ENCODE results near the gene THTPA. TPM values are rescaled to one million over a fixed set of nuclear protein-coding genes. Genes with fewer than 3 reads are reported as not detected.

THTPA gene
- total and polyA plus RNA-seq, 9 of the 15 experiments (the other 6 are each of a cell fraction or from before 2014, with no cell fraction given) = 2.4 to 8.7 (median 5.2) TPM

DNA sequence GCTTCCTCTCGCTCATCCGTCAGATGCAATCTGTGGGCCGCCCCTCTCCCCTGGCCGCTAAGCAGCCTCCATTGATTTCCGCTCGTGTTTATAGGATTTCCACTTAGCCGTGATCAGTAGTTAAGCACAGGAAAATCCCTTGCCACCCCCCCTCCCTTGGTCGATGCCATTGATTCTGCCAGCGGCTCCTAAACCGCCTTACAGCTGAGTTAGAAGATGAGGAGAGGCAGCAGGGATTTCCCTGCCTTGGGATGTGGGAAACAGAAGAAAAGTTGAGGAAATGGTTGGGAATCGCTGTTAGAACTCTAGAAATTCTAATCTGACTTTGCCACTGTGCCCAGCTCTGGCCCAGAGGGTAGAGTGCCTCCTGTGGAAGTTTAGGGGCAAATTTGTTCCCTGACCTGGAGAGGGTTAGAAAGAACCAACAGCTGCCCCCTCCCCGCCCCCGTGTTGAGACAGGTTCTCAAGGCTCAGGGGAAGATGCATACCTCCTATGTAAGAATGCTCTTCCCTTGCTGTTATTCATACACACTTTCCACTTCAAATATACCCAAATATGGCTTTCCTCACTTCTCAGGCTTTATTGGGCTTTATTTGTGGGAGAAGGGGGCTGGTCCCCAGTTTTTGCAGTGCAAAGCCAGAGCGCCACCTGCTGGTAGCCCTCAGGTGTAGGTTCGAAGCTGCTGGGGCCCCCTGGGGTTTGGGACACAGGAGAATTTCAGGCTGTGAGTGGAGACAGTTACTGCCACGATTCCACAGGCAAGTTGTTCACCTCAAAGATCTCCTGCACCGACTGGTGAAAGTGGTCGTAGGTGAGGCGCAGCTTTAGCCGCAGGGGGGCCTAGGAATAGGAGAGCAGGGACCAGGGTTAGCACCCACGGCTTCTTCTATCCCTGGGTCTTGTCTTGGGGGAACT lies 3.2 kb downstream of the THTPA start (continued):
- TF ChIP-seq, protein P1, sequence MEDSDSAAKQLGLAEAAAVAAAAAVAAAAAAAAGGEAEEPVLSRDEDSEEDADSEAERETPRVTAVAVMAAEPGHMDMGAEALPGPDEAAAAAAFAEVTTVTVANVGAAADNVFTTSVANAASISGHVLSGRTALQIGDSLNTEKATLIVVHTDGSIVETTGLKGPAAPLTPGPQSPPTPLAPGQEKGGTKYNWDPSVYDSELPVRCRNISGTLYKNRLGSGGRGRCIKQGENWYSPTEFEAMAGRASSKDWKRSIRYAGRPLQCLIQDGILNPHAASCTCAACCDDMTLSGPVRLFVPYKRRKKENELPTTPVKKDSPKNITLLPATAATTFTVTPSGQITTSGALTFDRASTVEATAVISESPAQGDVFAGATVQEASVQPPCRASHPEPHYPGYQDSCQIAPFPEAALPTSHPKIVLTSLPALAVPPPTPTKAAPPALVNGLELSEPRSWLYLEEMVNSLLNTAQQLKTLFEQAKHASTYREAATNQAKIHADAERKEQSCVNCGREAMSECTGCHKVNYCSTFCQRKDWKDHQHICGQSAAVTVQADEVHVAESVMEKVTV (CRISPR knock-in tag; IDR thresholded peaks at IDR 0.05) = peak; percentile 48; the same call in 1 of the 2 replicates
- TF ChIP-seq, protein P2, sequence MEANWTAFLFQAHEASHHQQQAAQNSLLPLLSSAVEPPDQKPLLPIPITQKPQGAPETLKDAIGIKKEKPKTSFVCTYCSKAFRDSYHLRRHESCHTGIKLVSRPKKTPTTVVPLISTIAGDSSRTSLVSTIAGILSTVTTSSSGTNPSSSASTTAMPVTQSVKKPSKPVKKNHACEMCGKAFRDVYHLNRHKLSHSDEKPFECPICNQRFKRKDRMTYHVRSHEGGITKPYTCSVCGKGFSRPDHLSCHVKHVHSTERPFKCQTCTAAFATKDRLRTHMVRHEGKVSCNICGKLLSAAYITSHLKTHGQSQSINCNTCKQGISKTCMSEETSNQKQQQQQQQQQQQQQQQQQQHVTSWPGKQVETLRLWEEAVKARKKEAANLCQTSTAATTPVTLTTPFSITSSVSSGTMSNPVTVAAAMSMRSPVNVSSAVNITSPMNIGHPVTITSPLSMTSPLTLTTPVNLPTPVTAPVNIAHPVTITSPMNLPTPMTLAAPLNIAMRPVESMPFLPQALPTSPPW (CRISPR knock-in tag; IDR thresholded peaks at IDR 0.05) = peak; percentile 28; the same call in 1 of the 2 replicates
- TF ChIP-seq, protein P3, sequence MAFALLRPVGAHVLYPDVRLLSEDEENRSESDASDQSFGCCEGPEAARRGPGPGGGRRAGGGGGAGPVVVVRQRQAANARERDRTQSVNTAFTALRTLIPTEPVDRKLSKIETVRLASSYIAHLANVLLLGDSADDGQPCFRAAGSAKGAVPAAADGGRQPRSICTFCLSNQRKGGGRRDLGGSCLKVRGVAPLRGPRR (CRISPR knock-in tag; IDR thresholded peaks at IDR 0.05) = no peak
- TF ChIP-seq RAD21 (CRISPR knock-in tag; conservative IDR thresholded peaks at IDR 0.05 in 1 of 2, IDR thresholded peaks at IDR 0.05 in 1 of 2) = peak; percentile 54 to 72
- TF ChIP-seq NR2C2 (CRISPR knock-in tag; IDR thresholded peaks at IDR 0.05) = no peak
- TF ChIP-seq NR2C2 (tag; IDR thresholded peaks at IDR 0.05) = no peak
- TF ChIP-seq POLR2AphosphoS2 (IDR thresholded peaks at IDR 0.05; ENCODE audit: low read length) = no peak
- TF ChIP-seq FOXP1 (CRISPR knock-in tag; IDR thresholded peaks at IDR 0.05) = no peak
- TF ChIP-seq ILF3 (IDR thresholded peaks at IDR 0.05; ENCODE audit: borderline replicate concordance) = no peak
- TF ChIP-seq, protein P4, sequence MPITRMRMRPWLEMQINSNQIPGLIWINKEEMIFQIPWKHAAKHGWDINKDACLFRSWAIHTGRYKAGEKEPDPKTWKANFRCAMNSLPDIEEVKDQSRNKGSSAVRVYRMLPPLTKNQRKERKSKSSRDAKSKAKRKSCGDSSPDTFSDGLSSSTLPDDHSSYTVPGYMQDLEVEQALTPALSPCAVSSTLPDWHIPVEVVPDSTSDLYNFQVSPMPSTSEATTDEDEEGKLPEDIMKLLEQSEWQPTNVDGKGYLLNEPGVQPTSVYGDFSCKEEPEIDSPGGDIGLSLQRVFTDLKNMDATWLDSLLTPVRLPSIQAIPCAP (CRISPR knock-in tag; IDR thresholded peaks at IDR 0.05; ENCODE audit: borderline replicate concordance) = no peak
- no peak for TF ChIP-seq MYBL2 (IDR thresholded peaks at IDR 0.05; ENCODE audit: low read depth)
- TF ChIP-seq MYBL2 (CRISPR knock-in tag; IDR thresholded peaks at IDR 0.05; ENCODE audit: borderline replicate concordance) = no peak
- TF ChIP-seq RAD51 (IDR thresholded peaks at IDR 0.05; ENCODE audit: borderline replicate concordance, low read depth) = no peak
- no peak for TF ChIP-seq SOX6 (IDR thresholded peaks at IDR 0.05)
- no peak for TF ChIP-seq LARP7 (IDR thresholded peaks at IDR 0.05)
- TF ChIP-seq NFIC (IDR thresholded peaks at IDR 0.05) = no peak
- TF ChIP-seq ZNF57 (CRISPR knock-in tag; IDR thresholded peaks at IDR 0.05) = no peak
- no peak for TF ChIP-seq BACH1 (tag; IDR thresholded peaks at IDR 0.05)
- no peak for TF ChIP-seq NELFE (IDR thresholded peaks at IDR 0.05; ENCODE audit: insufficient read depth, insufficient read length)
- TF ChIP-seq SRSF7 (optimal IDR thresholded peaks at IDR 0.05; ENCODE audit: low read depth, low read length) = no peak
- TF ChIP-seq, protein P5, sequence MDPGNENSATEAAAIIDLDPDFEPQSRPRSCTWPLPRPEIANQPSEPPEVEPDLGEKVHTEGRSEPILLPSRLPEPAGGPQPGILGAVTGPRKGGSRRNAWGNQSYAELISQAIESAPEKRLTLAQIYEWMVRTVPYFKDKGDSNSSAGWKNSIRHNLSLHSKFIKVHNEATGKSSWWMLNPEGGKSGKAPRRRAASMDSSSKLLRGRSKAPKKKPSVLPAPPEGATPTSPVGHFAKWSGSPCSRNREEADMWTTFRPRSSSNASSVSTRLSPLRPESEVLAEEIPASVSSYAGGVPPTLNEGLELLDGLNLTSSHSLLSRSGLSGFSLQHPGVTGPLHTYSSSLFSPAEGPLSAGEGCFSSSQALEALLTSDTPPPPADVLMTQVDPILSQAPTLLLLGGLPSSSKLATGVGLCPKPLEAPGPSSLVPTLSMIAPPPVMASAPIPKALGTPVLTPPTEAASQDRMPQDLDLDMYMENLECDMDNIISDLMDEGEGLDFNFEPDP (CRISPR knock-in tag; IDR thresholded peaks at IDR 0.05) = no peak
- TF ChIP-seq PHB2 (IDR thresholded peaks at IDR 0.05; ENCODE audit: low read depth) = no peak
- peak; percentile 34; the same call in 1 of the 2 replicates for TF ChIP-seq EGR1 (conservative IDR thresholded peaks at IDR 0.05)
